ENCODE data around the gene OR2H2.

Gene OR2H2

GRCh38 chr6:29630315-29630714, 45.4 kb downstream of the OR2H2 start:
- DNase-seq (ENCODE audit: low read depth, low spot score) = no peak
- Histone ChIP-seq H3K27me3 (ENCODE audit: control insufficient read depth, insufficient read depth, low read length) (no peaks in the 10 kb centered on the region), H3K9me3 (ENCODE audit: control insufficient read depth, insufficient read depth, low read length) (no peaks in the 10 kb centered on the region), H3K36me3 (ENCODE audit: control insufficient read depth, insufficient read depth, low read length) (no peaks in the 10 kb centered on the region), H3K4me1 (ENCODE audit: control insufficient read depth, insufficient read depth, low read length) (peaks cover 6% of the 10 kb centered on the region; the same call in 1 of the 2 replicates), H3K27ac (ENCODE audit: low read length) (no peak overlapping the region), H3K4me3 (ENCODE audit: low read length) (no peak overlapping the region)
- WGBS (ENCODE audit: insufficient coverage, insufficient read length) = no CpG with 5 or more reads among the region's 9 CpGs

GRCh38 chr6:29631209-29631810, 46.4 kb downstream of the OR2H2 start:
- DNase-seq (ENCODE audit: low read depth, low spot score) = no peak
- peak overlapping the region; percentile 63; the same call in 1 of the 2 replicates for H3K4me3 ChIP-seq (ENCODE audit: low read length)
- H3K36me3 ChIP-seq (ENCODE audit: control insufficient read depth, insufficient read depth, low read length) = no peaks in the 10 kb centered on the region
- peaks cover 1% of the 10 kb centered on the region; the same call in 1 of the 2 replicates for H3K4me1 ChIP-seq (ENCODE audit: control insufficient read depth, insufficient read depth, low read length)
- no peaks in the 10 kb centered on the region for H3K27me3 ChIP-seq (ENCODE audit: control insufficient read depth, insufficient read depth, low read length)
- H3K9me3 ChIP-seq (ENCODE audit: control insufficient read depth, insufficient read depth, low read length) = no peaks in the 10 kb centered on the region
- H3K27ac ChIP-seq (ENCODE audit: low read length) = no peak overlapping the region
- no CpG with 5 or more reads among the region's 14 CpGs for WGBS (ENCODE audit: insufficient coverage, insufficient read length)

- DNase-seq (ENCODE audit: low read depth, low spot score) = no peak
- H3K4me1 ChIP-seq (ENCODE audit: control insufficient read depth, insufficient read depth, low read length) = 0 out of 2 replicates have a peak, but pooled peaks cover 1% of the 10 kb centered on the region
- H3K36me3 ChIP-seq (ENCODE audit: control insufficient read depth, insufficient read depth, low read length) = no peaks in the 10 kb centered on the region
- no peaks in the 10 kb centered on the region for H3K9me3 ChIP-seq (ENCODE audit: control insufficient read depth, insufficient read depth, low read length)
- peak overlapping the region; percentile 63 for H3K4me3 ChIP-seq (ENCODE audit: low read length)
- WGBS (ENCODE audit: insufficient coverage, insufficient read length) = no CpG with 5 or more reads among the region's 53 CpGs
- H3K27ac ChIP-seq (ENCODE audit: low read length) = no peak overlapping the region
- no peaks in the 10 kb centered on the region for H3K27me3 ChIP-seq (ENCODE audit: control insufficient read depth, insufficient read depth, low read length)
Observed at GRCh38 chr6:29631860-29632731, 47.2 kb downstream of the OR2H2 start.

GRCh38 chr6:29632789-29633533, 48.0 kb downstream of the OR2H2 start, which contains the start of gene GABBR1:
TSS of gene GABBR1 (minus strand) at chr6:29633183. CDS start at chr6:29632385, 798 bp downstream.
- Histone ChIP-seq H3K27ac (ENCODE audit: low read length) (no peak within 1 kb of the TSS), H3K36me3 (ENCODE audit: control insufficient read depth, insufficient read depth, low read length) (no peaks in the 10 kb centered on the region), H3K9me3 (ENCODE audit: control insufficient read depth, insufficient read depth, low read length) (no peaks in the 10 kb centered on the region), H3K4me3 (ENCODE audit: low read length) (peak within 1 kb of the TSS; percentile 61), H3K27me3 (ENCODE audit: control insufficient read depth, insufficient read depth, low read length) (no peaks in the 10 kb centered on the region), H3K4me1 (ENCODE audit: control insufficient read depth, insufficient read depth, low read length) (0 out of 2 replicates have a peak, but pooled peaks cover 1% of the 10 kb centered on the region)
- WGBS (ENCODE audit: insufficient coverage, insufficient read length) = no CpG with 5 or more reads among the region's 57 CpGs
- no peak for DNase-seq (ENCODE audit: low read depth, low spot score)

- no peak for DNase-seq (ENCODE audit: low read depth, low spot score)
- Histone ChIP-seq H3K36me3 (ENCODE audit: control insufficient read depth, insufficient read depth, low read length) (no peaks in the 10 kb centered on the region), H3K4me3 (ENCODE audit: low read length) (peak overlapping the region; percentile 61; the same call in 1 of the 2 replicates), H3K27ac (ENCODE audit: low read length) (no peak overlapping the region), H3K4me1 (ENCODE audit: control insufficient read depth, insufficient read depth, low read length) (0 out of 2 replicates have a peak, but pooled peaks cover 1% of the 10 kb centered on the region), H3K27me3 (ENCODE audit: control insufficient read depth, insufficient read depth, low read length) (no peaks in the 10 kb centered on the region), H3K9me3 (ENCODE audit: control insufficient read depth, insufficient read depth, low read length) (no peaks in the 10 kb centered on the region)
- WGBS (ENCODE audit: insufficient coverage, insufficient read length) = no CpG with 5 or more reads among the region's 9 CpGs
Observed at GRCh38 chr6:29633534-29633905, 48.6 kb downstream of the OR2H2 start.

GRCh38 chr6:29637247-29637646, 52.3 kb downstream of the OR2H2 start:
- Histone ChIP-seq H3K4me1 (ENCODE audit: control insufficient read depth, insufficient read depth, low read length) (no peaks in the 10 kb centered on the region; the same call in 1 of the 2 replicates), H3K9me3 (ENCODE audit: control insufficient read depth, insufficient read depth, low read length) (no peaks in the 10 kb centered on the region), H3K36me3 (ENCODE audit: control insufficient read depth, insufficient read depth, low read length) (no peaks in the 10 kb centered on the region), H3K27me3 (ENCODE audit: control insufficient read depth, insufficient read depth, low read length) (no peaks in the 10 kb centered on the region; the same call in 1 of the 2 replicates), H3K27ac (ENCODE audit: low read length) (no peak overlapping the region), H3K4me3 (ENCODE audit: low read length) (no peak overlapping the region)
- no peak for DNase-seq (ENCODE audit: low read depth, low spot score)
- no CpG with 5 or more reads among the region's 9 CpGs for WGBS (ENCODE audit: insufficient coverage, insufficient read length)

All from iPS DF 6.9 (cell line).